Prostate gland (tissue), 2 donors: ENCODE data around the gene KIF17. TPM values are rescaled to one million over a fixed set of nuclear protein-coding genes. Genes with fewer than 3 reads are reported as not detected.

Experiments
- DNase-seq: peaks from one replicate; pipeline ENCODE4 v3.0.0-alpha.2; 2019; ENCODE audit warnings: low spot score
- H3K27ac ChIP-seq, 2 donors: fragments of 200-600 bp; sonication (generic); 2 replicates each; pipeline ENCODE4 v1.5.1; 2017 to 2019
- H3K27me3 ChIP-seq: fragments of 200-600 bp; sonication (generic); replicated peaks from 2 replicates; pipeline ENCODE4 v1.5.1; 2019; ENCODE audit not compliant: insufficient read depth
- H3K36me3 ChIP-seq, 2 donors: fragments of 200-600 bp; sonication (generic); 1 replicate in 1 of 2; 2 replicates in 1 of 2; pipeline versions ENCODE4 v1.5.1 to v1.8.1; 2017 to 2019
- H3K4me1 ChIP-seq: fragments of 200-600 bp; sonication (generic); replicated peaks from 2 replicates; pipeline ENCODE4 v1.5.1; 2019
- H3K4me3 ChIP-seq, 2 donors: fragments of 200-600 bp; sonication (generic); 2 replicates each; pipeline ENCODE4 v1.5.1; 2017 to 2019
- H3K9me3 ChIP-seq: fragments of 200-600 bp; sonication (generic); 2 replicates; pipeline ENCODE4 v1.5.1; 2017
- POLR2A ChIP-seq: fragments of 450-650 bp; IDR thresholded peaks from one replicate; pipeline ENCODE4 v1.6.1; 2016; ENCODE audit warnings: antibody characterized with exemption, mild to moderate bottlenecking
- POLR2AphosphoS5 ChIP-seq: sonication (generic); formaldehyde crosslinking; IDR thresholded peaks from one replicate; pipeline ENCODE4 v1.6.1; 2017; ENCODE audit warnings: antibody characterized with exemption
- WGBS: methylation state at CpG from one replicate; pipeline ENCODE4 v1.1.5; 2018; 5-methylcytosine and 5-hydroxymethylcytosine counted together
- intact Hi-C: fragments of 100-400 bp; cut with DNase I; formaldehyde crosslinking; loops from one replicate; pipeline ENCODE4 v1.14.2; 2022
- total RNA-seq, 2 donors: library from RNA; depleted of rRNA; stranded (reverse); fragments of >200 nt; gene quantifications; one replicate each; pipeline ENCODE4 v1.1.0, GENCODE V29; 2016
- TF ChIP-seq, protein P1 (sequence below), 4 experiments: fragments of 200-600 bp in 2 of 4; fragments of 450-650 bp in 2 of 4; sonication (generic) in 2 of 4; IDR thresholded peaks; 1 replicate in 3 of 4; 2 replicates in 1 of 4; pipeline ENCODE4 v1.5.1; 2016 to 2019; ENCODE audit warnings: antibody characterized with exemption in 4 of 4, mild to moderate bottlenecking in 2 of 4, moderate library complexity in 2 of 4

The KIF17 gene
- total RNA-seq, 2 donors from 2014 or later = 1.6 to 12.6 TPM

GRCh38 chr1:20685099-20685662 is 32.6 kb downstream of the KIF17 start:
- Histone ChIP-seq H3K27ac (peak overlapping the region in 1 of 2 donors; percentile 50), H3K4me3 (peak overlapping the region in 1 of 2 donors; percentile 2), H3K36me3 (no peaks in the 10 kb centered on the region), H3K27me3 (no peaks in the 10 kb centered on the region), H3K4me1 (no peaks in the 10 kb centered on the region), H3K9me3 (no peaks in the 10 kb centered on the region)
- 76% methylated on average over 20 of the region's 21 CpGs for WGBS
- DNase-seq = no peak
- TF ChIP-seq POLR2AphosphoS5 = peak; percentile 17
- TF ChIP-seq POLR2A = no peak
- intact Hi-C loops = no loop called here

GRCh38 chr1:20684651-20685050 is 33.2 kb downstream of the KIF17 start:
- intact Hi-C loops = no loop called here
- no peak for DNase-seq
- peak overlapping the region in 1 of 2 donors; percentile 50 for H3K27ac ChIP-seq
- TF ChIP-seq, protein P1, sequence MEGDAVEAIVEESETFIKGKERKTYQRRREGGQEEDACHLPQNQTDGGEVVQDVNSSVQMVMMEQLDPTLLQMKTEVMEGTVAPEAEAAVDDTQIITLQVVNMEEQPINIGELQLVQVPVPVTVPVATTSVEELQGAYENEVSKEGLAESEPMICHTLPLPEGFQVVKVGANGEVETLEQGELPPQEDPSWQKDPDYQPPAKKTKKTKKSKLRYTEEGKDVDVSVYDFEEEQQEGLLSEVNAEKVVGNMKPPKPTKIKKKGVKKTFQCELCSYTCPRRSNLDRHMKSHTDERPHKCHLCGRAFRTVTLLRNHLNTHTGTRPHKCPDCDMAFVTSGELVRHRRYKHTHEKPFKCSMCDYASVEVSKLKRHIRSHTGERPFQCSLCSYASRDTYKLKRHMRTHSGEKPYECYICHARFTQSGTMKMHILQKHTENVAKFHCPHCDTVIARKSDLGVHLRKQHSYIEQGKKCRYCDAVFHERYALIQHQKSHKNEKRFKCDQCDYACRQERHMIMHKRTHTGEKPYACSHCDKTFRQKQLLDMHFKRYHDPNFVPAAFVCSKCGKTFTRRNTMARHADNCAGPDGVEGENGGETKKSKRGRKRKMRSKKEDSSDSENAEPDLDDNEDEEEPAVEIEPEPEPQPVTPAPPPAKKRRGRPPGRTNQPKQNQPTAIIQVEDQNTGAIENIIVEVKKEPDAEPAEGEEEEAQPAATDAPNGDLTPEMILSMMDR (IDR thresholded peaks at IDR 0.05) = no peak
- TF ChIP-seq POLR2AphosphoS5 = no peak
- no peak for TF ChIP-seq POLR2A
- no peaks in the 10 kb centered on the region for H3K27me3 ChIP-seq
- 90% methylated on average over 13 of the region's 14 CpGs for WGBS
- H3K4me3 ChIP-seq = peak overlapping the region in 1 of 2 donors; percentile 2
- H3K36me3 ChIP-seq = no peaks in the 10 kb centered on the region
- H3K9me3 ChIP-seq = no peaks in the 10 kb centered on the region
- no peaks in the 10 kb centered on the region for H3K4me1 ChIP-seq

- no peaks in the 10 kb centered on the region for H3K27me3 ChIP-seq
- H3K27ac ChIP-seq = peak overlapping the region in 1 of 2 donors; percentile 50
- intact Hi-C loops = no loop called here
- no peaks in the 10 kb centered on the region for H3K9me3 ChIP-seq
- 89% methylated on average over 13 of the region's 13 CpGs for WGBS
- no peak for DNase-seq
- H3K36me3 ChIP-seq = no peaks in the 10 kb centered on the region
- no peak for TF ChIP-seq POLR2AphosphoS5
- TF ChIP-seq, protein P1 (IDR thresholded peaks at IDR 0.05) = no peak
- TF ChIP-seq POLR2A = no peak
- H3K4me1 ChIP-seq = no peaks in the 10 kb centered on the region
- H3K4me3 ChIP-seq = peak overlapping the region in 1 of 2 donors; percentile 2
These were observed 33.7 kb downstream of the KIF17 start for GRCh38 chr1:20684050-20684620.

DNA sequence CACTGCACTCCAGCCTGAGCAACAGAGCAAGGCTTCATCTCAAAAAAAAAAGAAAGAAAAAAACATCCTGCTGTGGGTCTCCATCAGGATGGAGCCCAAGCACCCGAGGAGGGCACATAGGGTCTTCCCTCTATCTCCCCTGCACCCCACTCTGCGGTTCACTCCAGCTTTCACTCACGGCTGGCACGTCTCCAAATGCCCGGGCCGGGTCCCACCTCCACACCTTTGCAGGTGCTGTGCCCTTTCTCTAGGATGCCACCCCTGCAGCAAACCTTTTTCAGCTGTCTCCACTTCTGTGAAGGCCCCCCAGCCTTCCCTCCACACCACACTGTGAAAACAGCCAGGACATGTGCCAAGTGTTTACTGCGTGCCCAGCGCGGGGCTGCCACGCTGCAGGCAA is 34.2 kb downstream of the KIF17 start:
- Histone ChIP-seq H3K4me3 (no peak overlapping the region), H3K9me3 (no peaks in the 10 kb centered on the region), H3K27ac (no peak overlapping the region), H3K27me3 (no peaks in the 10 kb centered on the region), H3K36me3 (no peaks in the 10 kb centered on the region), H3K4me1 (no peaks in the 10 kb centered on the region)
- no peak for DNase-seq
- TF ChIP-seq POLR2AphosphoS5 (no peak), POLR2A (no peak)
- TF ChIP-seq, protein P1 (IDR thresholded peaks at IDR 0.05) = no peak
- WGBS = 83% methylated on average over 10 of the region's 10 CpGs
- intact Hi-C loops = no loop called here

DNA sequence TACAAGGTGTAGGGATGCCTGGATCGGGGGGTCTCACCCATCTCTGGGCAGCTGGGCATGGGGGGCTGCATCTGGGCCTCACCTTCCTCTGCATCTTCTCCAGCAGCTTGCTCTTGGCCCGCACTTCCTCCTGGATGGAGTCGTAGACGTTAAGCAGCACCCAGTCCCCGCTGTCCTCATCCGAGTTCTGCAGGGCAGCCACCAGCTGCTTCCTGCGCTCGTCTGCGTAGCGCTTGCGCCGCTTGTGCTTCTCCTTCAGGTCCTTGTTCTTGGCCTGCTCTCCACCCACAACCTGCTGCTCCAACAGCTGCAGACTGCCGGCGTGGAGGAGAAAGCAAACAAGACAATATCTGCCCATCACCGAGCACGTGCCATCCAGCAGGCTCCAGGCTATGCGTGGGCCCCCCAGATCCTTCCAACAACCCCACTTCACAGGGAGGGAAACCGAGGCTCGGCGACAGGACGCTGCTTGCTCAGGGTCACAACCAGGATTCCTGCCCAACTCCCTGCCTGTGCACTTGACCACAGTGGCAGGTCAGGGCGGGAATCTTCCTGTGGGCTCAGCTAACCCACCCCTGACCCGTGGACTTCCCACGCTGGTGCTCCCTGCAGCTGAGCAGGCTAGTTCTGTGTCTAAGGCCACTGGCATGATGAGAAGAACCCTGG is 35.1 kb downstream of the KIF17 start:
- H3K27me3 ChIP-seq = no peaks in the 10 kb centered on the region
- no peaks in the 10 kb centered on the region for H3K36me3 ChIP-seq
- no peak for DNase-seq
- TF ChIP-seq POLR2A (no peak), POLR2AphosphoS5 (no peak)
- TF ChIP-seq, protein P1 (IDR thresholded peaks at IDR 0.05) = no peak
- 75% methylated on average over 24 of the region's 24 CpGs for WGBS
- H3K4me1 ChIP-seq = no peaks in the 10 kb centered on the region
- intact Hi-C loops = no loop called here
- no peaks in the 10 kb centered on the region for H3K9me3 ChIP-seq
- H3K27ac ChIP-seq = no peak overlapping the region
- H3K4me3 ChIP-seq = no peak overlapping the region
